ENCODE results near the gene PCDHGA6. TPM values are rescaled to one million over a fixed set of nuclear protein-coding genes. Genes with fewer than 3 reads are reported as not detected.
"Not testable (repeated sequence)": the region's sequence is repeated elsewhere in the genome, so short reads cannot be mapped to it uniquely, and the experiment has no call there.

PCDHGA6 gene
- polyA plus RNA-seq, 3 donors: 6.4 to 8.5 (median 7.9) TPM

GRCh38 chr5:141354900-141355469, 18.7 kb upstream of the PCDHGA6 start, which contains the start of gene PCDHGA4:
Gene PCDHGA4, plus strand, starts transcription at chr5:141355021. Its CDS starts 87 bp downstream, at chr5:141355108.
- DNase-seq: no peak

GRCh38 chr5:141355641-141356040, 18.1 kb upstream of the PCDHGA6 start:
- no peak for DNase-seq

GRCh38 chr5:141356133-141356532, 17.6 kb upstream of the PCDHGA6 start:
- DNase-seq: no peak

GRCh38 chr5:141356950-141357349, 16.7 kb upstream of the PCDHGA6 start:
- no peak for DNase-seq

GRCh38 chr5:141359790-141360426, 13.8 kb upstream of the PCDHGA6 start, which contains the start of gene PCDHGB2:
Gene PCDHGB2, plus strand, starts transcription at chr5:141359994. Its CDS starts 142 bp downstream, at chr5:141360136.
- no peak for DNase-seq

GRCh38 chr5:141360685-141361084, 13.0 kb upstream of the PCDHGA6 start:
- DNase-seq: no peak

- no peak for DNase-seq
Measured at GRCh38 chr5:141362719-141363118, 11.0 kb upstream of the PCDHGA6 start.

- DNase-seq: no peak
Measured at GRCh38 chr5:141363952-141364660, 9.6 kb upstream of the PCDHGA6 start, which contains the start of gene PCDHGA5. Gene PCDHGA5, plus strand, starts transcription at chr5:141364162. Its CDS starts 169 bp downstream, at chr5:141364331.

- no peak for DNase-seq
Measured at GRCh38 chr5:141366016-141366896, 7.4 kb upstream of the PCDHGA6 start.

- DNase-seq: no peak
Measured at GRCh38 chr5:141369994-141370848, 3.5 kb upstream of the PCDHGA6 start, which contains the start of gene PCDHGB3. Gene PCDHGB3, plus strand, starts transcription at chr5:141370242. Its CDS starts 153 bp downstream, at chr5:141370395.

- DNase-seq: no peak
Measured at GRCh38 chr5:141371572-141372475, 1.9 kb upstream of the PCDHGA6 start.

GRCh38 chr5:141374627-141375026, 936 bp downstream of the PCDHGA6 start:
- no peak for DNase-seq

GRCh38 chr5:141375444-141376155, 1.9 kb downstream of the PCDHGA6 start:
- DNase-seq: not testable (repeated sequence)

- no peak for DNase-seq
Measured at GRCh38 chr5:141382469-141383294, 9.0 kb downstream of the PCDHGA6 start, which contains the start of gene PCDHGA7. Gene PCDHGA7, plus strand, starts transcription at chr5:141382742. Its CDS starts 158 bp downstream, at chr5:141382900.

- DNase-seq: no peak
Measured at GRCh38 chr5:141383345-141383744, 9.7 kb downstream of the PCDHGA6 start.

- DNase-seq: no peak
Measured at GRCh38 chr5:141384471-141385267, 11.0 kb downstream of the PCDHGA6 start.
